Astrocyte of the hippocampus (primary cell): ENCODE measurements around the gene DGCR2.
"Not testable (repeated sequence)": the region's sequence is repeated elsewhere in the genome, so short reads cannot be mapped to it uniquely, and the experiment has no call there.

Experiments used
- DNase-seq: peaks from one replicate; pipeline ENCODE4 v3.0.0; 2011; ENCODE audit warnings: low read depth, low spot score

The DGCR2 gene

GRCh38 chr22:19042285-19043120 is 79.7 kb downstream of the DGCR2 start:
- DNase-seq, result no peak

GRCh38 chr22:19041704-19042074 is 80.5 kb downstream of the DGCR2 start:
- DNase-seq, result no peak

DNA sequence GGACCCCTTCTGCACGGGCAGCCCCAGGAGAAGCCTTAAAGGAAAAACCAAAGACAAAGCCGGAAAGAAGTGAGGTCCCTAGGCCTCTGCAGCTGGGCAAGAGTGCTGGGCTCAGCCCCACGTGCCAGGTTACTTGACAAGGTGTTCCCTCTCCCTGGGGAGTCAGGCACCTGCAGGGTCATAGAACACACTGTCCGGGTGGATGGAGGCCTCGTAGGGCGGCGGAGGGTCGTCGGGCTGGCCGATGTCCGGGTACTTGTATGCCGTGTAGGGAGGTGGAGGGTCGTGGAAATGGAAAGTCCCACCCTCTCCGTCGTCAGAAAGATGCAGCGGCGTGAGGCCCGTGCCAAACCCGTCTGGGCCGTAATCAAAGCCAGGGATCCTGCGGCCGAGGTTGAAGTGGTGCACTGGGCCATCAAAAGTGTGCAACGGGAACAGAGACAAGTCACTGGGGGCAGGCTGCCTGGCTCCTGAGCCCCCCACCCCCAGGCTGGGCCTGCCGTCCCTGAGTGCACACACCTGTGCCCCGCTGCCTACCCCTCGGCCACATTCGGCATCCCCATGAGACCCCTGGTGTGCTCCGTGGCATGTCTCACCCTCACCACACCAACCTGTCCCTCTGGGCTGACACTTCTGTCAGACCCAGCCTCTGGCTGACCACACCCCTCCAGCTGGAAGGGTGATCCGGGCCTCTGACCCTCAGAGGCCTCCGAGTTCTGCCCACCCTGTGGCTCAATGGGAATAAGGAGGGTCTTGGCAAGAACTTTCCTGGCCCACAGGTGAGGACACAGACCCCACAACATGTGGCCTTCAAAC is 81.1 kb downstream of the DGCR2 start:
- no peak for DNase-seq

DNA sequence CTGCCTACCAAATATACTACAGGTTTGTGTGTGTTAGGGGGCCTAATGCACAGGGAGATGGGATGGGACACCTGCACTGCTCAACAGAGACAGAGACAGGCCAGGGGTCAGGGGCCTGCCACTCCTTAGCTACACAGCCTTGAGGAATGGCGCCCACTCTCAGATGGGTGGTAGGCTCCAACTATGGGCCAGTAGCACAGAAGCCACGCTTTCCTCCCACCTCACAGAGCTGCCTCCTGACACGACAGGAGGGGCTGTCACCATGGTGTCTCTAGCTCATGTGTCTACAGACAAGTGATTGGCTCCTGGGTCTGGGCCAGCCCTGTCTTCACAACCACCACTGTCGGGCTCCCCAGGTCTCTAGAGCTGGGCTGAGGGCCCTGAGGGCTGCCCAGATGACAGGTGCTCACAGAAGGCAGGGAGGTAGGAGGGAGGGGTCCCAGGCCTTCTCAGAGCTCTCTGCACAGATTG is 81.8 kb downstream of the DGCR2 start:
- no peak for DNase-seq

DNA sequence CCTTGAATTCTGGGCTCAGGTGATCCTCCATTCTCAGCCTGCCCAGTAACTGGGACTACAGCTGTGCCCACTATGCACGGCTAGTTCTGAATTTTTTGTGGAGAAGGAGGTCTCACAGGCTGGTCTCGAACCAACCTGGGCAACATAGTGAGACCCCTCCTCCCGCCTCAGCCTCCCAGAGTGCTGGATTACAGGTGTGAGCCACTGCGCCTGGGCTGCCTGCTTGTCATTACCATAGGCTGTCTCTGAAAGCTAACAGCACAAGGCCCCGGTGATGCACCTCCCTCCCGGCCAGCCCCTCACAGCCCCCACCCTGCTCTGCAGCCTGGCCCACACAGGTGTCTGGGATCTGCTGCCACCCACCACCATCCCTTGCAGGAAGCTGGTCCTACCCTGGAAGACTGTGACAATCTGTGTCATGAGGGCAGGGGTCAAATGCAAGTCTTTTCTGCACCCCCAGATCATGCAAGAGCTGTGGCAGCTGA is 82.4 kb downstream of the DGCR2 start:
- DNase-seq, result no peak

- DNase-seq, result no peak
These were observed 82.8 kb downstream of the DGCR2 start for GRCh38 chr22:19039448-19039780.

GRCh38 chr22:19038728-19039447 is 83.3 kb downstream of the DGCR2 start:
- no peak for DNase-seq

GRCh38 chr22:19038164-19038546 is 84.1 kb downstream of the DGCR2 start:
- DNase-seq, result no peak

GRCh38 chr22:19037282-19038163 is 84.7 kb downstream of the DGCR2 start:
- DNase-seq, result no peak

- DNase-seq, result no peak
These were observed 85.5 kb downstream of the DGCR2 start for GRCh38 chr22:19036523-19037273.

DNA sequence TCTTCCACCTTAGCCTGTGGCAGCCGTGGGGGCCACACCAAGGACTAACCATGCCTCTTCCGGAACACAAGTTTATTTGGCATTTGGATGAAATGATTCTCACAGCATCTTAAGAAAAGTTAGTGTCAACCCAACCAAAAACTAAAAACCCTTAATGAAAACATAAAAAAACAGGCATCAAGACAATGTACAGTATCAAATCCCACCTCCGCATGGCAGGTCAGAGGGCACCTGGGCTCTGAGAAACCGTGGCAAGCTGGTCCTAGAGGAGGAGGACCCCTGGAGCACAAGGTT is 86.0 kb downstream of the DGCR2 start:
- DNase-seq, result no peak

- DNase-seq, result peak; percentile 31
These were observed 86.6 kb downstream of the DGCR2 start for GRCh38 chr22:19035474-19036228.

- not testable (repeated sequence) for DNase-seq
These were observed 87.1 kb downstream of the DGCR2 start for GRCh38 chr22:19035126-19035473.

DNA sequence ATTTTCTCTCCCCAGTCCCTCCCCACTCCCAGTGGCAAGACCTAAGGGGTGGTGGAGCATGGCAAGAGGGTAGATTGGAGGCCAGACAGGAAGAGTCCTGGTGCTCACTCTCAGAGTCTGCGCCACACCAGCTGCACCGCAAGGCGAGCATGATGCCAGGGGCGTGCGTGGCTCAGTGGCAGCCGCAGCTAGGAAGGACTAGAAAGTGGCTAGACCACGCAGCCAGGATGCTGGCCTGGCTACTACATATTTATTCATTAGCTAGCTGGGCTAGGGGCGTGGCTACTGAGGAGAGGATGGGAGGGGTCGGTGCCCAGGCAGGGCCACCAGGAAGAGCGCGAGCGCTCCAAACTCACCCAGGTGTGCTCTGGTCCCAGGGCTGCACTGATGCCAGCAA is 87.5 kb downstream of the DGCR2 start:
- not testable (repeated sequence) for DNase-seq

DNA sequence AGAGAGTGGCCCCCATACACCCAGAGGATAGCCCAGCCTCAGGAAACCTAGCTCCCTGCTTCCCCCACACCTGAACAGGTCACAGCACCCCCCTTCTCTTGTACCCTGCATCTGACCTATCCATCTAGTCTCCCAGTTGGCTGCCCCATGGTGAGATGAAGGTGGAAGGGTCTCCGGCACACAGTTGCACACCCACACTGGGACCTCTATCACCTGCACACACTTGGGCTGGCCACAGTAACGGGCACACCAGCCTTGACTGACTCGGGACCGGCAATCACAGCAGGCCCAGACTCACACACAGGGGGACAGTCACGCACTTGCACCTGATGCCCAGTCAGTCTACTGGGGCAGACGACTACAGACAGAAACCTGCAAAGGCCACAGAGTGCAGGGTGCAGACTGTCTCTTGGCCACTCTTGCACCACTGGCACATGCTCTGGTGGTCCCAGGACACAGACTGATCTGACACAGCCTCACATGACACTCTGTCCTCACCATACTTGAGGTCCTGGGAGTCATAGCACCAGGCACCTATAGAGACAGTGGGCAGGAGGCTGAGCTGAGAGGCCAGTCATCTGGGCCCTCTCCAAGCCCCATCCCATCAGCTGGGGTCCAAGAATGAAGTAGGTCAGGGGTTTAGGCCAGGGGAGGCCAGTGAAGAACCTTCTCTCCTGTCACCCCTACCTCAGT is 88.0 kb downstream of the DGCR2 start:
- DNase-seq, result not testable (repeated sequence)

DNA sequence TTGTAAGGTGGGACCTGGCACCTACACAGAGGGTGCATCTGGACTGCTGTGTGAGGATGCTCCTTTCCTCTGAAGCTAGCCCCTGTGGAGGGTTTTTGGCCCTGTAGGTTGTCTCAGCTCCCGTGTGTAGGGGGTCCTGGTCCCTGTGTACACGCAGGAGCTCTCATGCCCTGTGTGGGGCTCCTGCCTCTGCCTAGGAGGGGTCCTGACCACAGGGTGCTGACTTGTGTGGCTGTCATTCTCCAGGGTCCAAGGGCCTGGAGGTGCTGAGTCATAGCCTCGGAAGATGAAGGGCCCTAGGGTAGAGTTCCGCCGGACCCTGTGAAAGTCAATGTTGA is 88.7 kb downstream of the DGCR2 start:
- not testable (repeated sequence) for DNase-seq

GRCh38 chr22:19032898-19033567 is 89.2 kb downstream of the DGCR2 start:
- DNase-seq, result not testable (repeated sequence)

GRCh38 chr22:19032156-19032785 is 89.9 kb downstream of the DGCR2 start:
- DNase-seq, result not testable (repeated sequence)
